ENCODE results near the gene PHGDH. TPM values are rescaled to one million over a fixed set of nuclear protein-coding genes. Genes with fewer than 3 reads are reported as not detected.
"Not testable (repeated sequence)": the region's sequence is repeated elsewhere in the genome, so short reads cannot be mapped to it uniquely, and the experiment has no call there.

PHGDH gene
- total RNA-seq, 2 donors from 2014 or later = 6.3 to 11.6 TPM

- Histone ChIP-seq H3K36me3 (no peaks in the 10 kb centered on the region), H3K27me3 (no peaks in the 10 kb centered on the region), H3K27ac (no peak overlapping the region), H3K4me1 (no peaks in the 10 kb centered on the region), H3K4me3 (no peak overlapping the region), H3K9ac (ENCODE audit: low read depth in 2 of 2, low read length in 2 of 2) (no peak overlapping the region), H3K9me3 (no peaks in the 10 kb centered on the region)
- intact Hi-C loops (cut with DNase I) = no loop called here
- TF ChIP-seq CTCF (IDR thresholded peaks at IDR 0.05) = no peak
- no peak for DNase-seq
These were observed 27.8 kb upstream of the PHGDH start for GRCh38 chr1:119683893-119684292.

- DNase-seq = no peak
- Histone ChIP-seq H3K36me3 (no peaks in the 10 kb centered on the region), H3K4me1 (no peaks in the 10 kb centered on the region), H3K27me3 (no peaks in the 10 kb centered on the region), H3K9ac (ENCODE audit: low read depth in 2 of 2, low read length in 2 of 2) (no peak overlapping the region), H3K9me3 (no peaks in the 10 kb centered on the region), H3K4me3 (no peak overlapping the region), H3K27ac (no peak overlapping the region)
- intact Hi-C loops (cut with DNase I) = no loop called here
- no peak for TF ChIP-seq CTCF (IDR thresholded peaks at IDR 0.05)
These were observed 25.1 kb upstream of the PHGDH start for GRCh38 chr1:119686661-119687060.

- Histone ChIP-seq H3K36me3 (no peaks in the 10 kb centered on the region), H3K4me1 (no peaks in the 10 kb centered on the region), H3K9me3 (no peaks in the 10 kb centered on the region), H3K4me3 (no peak overlapping the region), H3K27ac (no peak overlapping the region), H3K27me3 (no peaks in the 10 kb centered on the region), H3K9ac (ENCODE audit: low read depth in 2 of 2, low read length in 2 of 2) (no peak overlapping the region)
- intact Hi-C loops (cut with DNase I) = no loop called here
- no peak for TF ChIP-seq CTCF (IDR thresholded peaks at IDR 0.05)
- DNase-seq = no peak
These were observed 24.2 kb upstream of the PHGDH start for GRCh38 chr1:119687434-119688079.

- H3K9me3 ChIP-seq = no peaks in the 10 kb centered on the region
- no peak for TF ChIP-seq CTCF (IDR thresholded peaks at IDR 0.05)
- H3K4me1 ChIP-seq = no peaks in the 10 kb centered on the region
- no peaks in the 10 kb centered on the region for H3K36me3 ChIP-seq
- no peak overlapping the region for H3K27ac ChIP-seq
- DNase-seq = no peak
- H3K27me3 ChIP-seq = no peaks in the 10 kb centered on the region
- H3K4me3 ChIP-seq = no peak overlapping the region
- intact Hi-C loops (cut with DNase I) = no loop called here
- no peak overlapping the region for H3K9ac ChIP-seq (ENCODE audit: low read depth in 2 of 2, low read length in 2 of 2)
These were observed 22.9 kb upstream of the PHGDH start for GRCh38 chr1:119688810-119689209.

- Histone ChIP-seq H3K36me3 (no peaks in the 10 kb centered on the region), H3K9me3 (no peaks in the 10 kb centered on the region), H3K4me1 (no peaks in the 10 kb centered on the region), H3K27me3 (no peaks in the 10 kb centered on the region), H3K27ac (no peak overlapping the region), H3K9ac (ENCODE audit: low read depth in 2 of 2, low read length in 2 of 2) (no peak overlapping the region), H3K4me3 (no peak overlapping the region)
- DNase-seq = no peak
- no peak for TF ChIP-seq CTCF (IDR thresholded peaks at IDR 0.05)
- intact Hi-C loops (cut with DNase I) = no loop called here
These were observed 22.2 kb upstream of the PHGDH start for GRCh38 chr1:119689511-119689910.

GRCh38 chr1:119696863-119697262 lies 14.9 kb upstream of the PHGDH start:
- H3K9ac ChIP-seq (ENCODE audit: low read depth in 2 of 2, low read length in 2 of 2); intact Hi-C loops (cut with DNase I); DNase-seq: not testable (repeated sequence)

More at GRCh38 chr1:119696863-119697262, 14.9 kb upstream of the PHGDH start:
- H3K9me3 ChIP-seq, H3K27ac ChIP-seq, H3K36me3 ChIP-seq, H3K4me3 ChIP-seq, H3K4me1 ChIP-seq, H3K27me3 ChIP-seq: not testable (repeated sequence)

Measured in colonic mucosa (tissue), 4 donors.